Medulla oblongata (tissue), 1 donor: Measurements from ENCODE around the gene FADS3.

Experiments
- DNase-seq: peaks from one replicate; pipeline ENCODE4 v3.0.0-alpha.2; 2015; ENCODE audit errors: extremely low spot score

Gene FADS3

DNA sequence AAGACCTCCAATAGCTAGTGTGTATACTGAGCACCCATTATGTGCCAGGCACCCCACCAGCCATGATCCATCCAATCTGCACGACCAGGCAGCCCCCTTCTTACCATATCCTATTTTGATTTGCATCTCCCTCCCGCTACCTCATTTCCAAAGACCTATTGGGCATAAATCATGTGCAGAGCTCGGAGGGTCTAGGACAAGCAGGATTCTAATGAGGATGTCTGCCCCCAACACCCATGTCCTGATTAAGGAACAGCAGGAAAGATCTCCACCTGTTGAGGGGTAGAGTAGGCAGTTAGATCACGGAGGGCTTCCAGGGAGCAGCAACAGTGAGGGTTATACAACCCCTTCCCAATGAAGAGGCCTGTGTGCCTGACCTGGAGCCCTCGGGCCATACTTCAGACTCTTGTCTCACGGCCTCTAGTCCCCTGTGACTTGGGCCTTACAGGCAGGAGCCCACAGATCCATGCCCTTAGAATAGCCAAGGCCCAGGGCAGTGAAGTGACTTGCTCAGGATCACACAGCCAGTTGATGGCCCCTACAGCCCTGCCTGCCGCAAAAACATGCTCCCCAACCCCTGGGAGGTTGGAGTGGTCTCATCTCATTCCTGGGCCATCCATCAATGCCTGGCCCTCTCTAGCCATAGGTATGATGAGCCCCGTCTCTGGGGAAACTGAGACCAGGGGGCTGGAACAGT lies 22.5 kb upstream of the FADS3 start:
- DNase-seq: no peak

DNA sequence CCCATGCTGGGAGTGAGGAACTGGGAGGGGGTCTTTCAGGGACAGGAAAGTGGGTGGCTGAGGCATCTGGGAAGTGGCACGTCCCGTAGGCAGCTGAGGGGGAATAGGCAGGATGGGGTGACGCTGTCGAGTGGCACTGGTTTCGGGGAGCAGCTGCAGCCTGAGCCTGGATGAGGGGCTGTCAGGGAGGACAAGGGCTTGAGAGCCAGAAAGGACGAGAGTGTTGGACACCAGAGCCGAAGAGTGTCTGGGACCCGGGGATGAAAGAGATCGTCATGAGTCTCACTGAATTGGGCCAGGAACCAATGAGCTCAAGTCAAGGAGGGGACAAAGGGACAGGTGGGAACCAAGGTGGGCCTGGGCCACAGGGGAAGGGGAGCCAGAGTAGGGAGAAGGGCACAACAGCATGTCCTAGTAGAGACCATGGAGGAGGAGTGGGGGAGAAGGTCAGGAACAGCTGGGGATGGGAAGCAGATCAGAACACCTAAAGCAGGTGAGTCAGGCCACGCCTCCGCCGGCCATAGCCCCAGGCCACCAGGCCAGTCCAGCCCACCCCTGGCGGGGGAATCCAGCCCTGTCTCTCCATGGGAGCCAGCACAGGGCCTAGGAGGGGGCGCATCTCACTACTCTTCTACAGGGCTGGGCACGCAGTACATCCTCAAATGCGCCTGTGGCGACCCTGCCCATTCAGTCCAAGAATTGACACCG lies 21.8 kb upstream of the FADS3 start:
- DNase-seq: no peak

- DNase-seq: peak; percentile 77
Observed at GRCh38 chr11:61912530-61912898, 21.2 kb upstream of the FADS3 start.

DNA sequence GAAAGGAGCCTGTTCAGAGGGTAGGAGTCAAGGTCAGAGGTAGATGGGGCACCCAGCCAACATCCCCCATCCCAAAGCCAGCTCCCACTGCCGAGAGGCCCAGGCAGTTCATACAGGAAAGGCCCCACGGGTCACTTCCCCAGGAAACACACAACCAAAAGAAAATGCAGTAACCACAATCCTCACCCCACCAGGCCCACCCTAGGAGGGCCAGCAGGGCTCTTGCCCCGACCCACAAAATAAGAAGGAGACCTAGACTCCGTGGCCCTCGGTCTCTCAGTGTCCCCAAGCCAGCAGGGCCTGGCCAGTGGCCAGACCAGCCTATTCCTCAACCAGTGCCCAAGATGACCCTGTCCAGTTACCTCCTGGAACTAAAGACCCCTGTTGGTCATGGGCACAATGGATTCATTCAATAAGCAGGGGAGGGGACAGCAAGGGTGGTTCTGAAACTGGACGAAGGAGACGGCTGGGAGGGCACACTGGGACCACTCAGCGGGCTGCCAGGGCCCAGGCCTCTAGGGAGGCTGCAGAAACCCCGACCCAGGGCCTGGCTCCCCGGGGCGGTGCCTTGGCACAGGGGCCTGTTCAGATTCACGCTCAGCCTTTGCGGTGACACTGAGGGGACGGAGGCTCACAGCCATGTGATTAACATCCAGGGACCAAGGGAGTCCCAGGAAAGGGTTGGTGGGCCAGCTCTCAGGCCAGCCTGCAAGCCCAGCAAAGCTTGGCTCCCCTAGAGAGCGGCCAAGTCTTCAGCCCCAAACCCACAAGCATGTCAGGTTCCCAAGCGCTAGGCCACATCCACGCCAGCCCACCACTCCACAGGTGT lies 20.6 kb upstream of the FADS3 start:
- DNase-seq: no peak

- no peak for DNase-seq
Observed at GRCh38 chr11:61911128-61911700, 19.9 kb upstream of the FADS3 start.

- DNase-seq: no peak
Observed at GRCh38 chr11:61910187-61911127, 19.1 kb upstream of the FADS3 start.

GRCh38 chr11:61908730-61909316 lies 17.5 kb upstream of the FADS3 start:
- peak; percentile 42 for DNase-seq

DNA sequence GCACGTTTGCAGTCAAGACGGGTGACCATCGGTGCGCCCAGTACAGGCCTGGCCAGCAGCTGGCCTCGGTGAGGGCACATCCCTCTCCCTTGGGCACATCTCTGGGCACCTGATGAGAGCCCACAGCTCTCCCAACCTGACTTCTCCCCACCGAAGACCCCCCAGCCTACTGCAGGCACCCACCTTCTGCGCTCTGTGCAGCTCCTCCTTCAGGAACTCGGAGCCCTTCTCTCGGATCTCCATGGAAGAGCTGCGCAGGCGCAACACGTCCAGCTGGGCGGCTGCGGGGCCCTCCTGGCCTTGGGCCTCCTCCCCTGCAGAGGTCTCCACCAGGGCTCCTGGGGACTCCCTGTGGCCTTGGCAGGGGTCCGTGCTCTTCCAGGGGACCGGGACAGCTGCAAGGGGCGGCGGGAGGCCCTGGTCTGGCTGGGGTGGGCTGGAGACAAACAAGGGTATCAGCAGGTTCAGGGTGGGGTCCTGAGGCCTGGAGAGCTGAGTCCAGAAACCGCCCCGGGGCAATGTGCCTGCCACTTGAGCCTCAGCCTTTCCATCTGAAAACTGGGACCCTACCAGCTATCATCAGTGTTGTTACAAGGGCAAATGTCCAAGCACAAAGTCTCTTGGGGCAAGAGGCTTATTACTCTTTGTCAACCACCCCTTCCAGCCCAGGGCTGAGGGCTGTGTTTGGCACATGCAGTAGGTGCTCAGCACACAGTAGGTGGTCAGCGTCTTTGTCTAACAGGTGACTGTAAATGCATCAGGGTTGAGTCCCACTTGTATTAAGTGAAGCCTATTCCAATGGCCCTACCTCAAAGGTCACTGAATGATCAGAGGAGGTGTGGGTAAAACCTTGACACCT lies 16.8 kb upstream of the FADS3 start:
- no peak for DNase-seq

- DNase-seq: no peak
Observed at GRCh38 chr11:61907282-61907681, 15.9 kb upstream of the FADS3 start.

GRCh38 chr11:61906522-61906909 lies 15.2 kb upstream of the FADS3 start:
- DNase-seq: no peak

DNA sequence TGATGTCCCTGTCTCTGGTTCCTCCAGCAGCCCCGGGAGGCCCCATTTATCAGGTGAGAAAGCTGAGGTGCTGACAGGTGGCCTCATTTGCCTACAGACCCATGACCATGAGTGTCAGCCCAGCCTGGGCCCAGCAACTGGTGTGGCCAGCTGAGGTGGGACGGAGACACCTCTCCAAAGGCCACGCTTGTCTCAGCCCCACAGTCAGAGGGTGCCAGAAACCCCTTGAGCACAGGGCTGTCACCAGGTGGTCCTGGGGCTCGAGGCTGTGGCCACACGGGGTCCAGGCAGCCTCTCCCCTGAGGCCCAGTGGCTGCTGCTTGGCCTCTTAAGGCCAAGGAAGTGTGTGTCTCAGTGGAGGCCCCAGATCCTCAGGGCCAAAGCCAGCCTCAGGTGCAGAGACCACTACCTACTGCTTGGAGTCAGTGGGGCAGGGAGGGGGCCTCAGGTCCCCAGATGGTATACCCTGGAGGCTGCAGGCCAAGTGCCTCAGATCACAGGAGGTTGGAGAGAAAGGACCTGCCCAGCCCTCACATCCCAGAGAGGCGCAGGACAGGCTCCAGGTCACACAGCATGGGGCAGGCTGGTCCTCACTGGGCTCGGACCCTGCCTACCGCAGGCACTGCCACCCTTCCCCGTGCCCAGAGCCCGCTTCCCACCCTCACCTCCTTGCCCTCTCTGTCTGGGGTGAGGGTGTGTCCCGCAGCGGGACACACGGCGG lies 14.6 kb upstream of the FADS3 start:
- DNase-seq: no peak

DNA sequence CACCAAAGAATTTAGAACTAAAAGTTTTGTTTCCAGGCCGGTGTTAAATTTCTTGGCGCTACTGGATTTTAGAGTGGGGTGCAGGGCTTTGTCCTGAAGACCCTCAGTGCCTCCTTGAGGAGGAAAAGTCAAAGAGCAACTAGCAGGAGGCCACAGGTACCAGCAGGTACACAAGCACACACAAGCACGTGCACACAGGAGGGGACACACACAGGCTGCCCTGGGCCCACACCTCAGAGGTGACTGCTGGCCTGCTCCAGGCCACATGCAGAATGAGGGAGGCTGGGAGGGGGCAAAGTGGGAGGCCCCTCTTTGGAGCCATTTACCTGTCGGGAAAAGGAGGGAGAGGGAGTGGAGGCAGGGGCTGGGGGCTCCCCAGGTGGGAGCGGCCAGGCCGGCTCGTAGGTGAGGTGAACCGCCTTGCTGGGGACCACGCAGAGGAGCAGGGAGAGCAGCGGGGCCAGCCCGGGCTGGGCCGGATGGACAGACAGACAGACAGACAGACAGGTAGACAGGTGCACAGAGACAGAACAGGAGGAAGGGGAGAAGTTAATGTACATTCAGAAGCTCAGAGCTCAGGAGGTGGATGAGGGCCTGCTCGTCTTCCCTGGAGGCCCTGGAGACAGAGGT lies 13.8 kb upstream of the FADS3 start:
- no peak for DNase-seq

GRCh38 chr11:61904539-61905048 lies 13.2 kb upstream of the FADS3 start:
- no peak for DNase-seq

- no peak for DNase-seq
Observed at GRCh38 chr11:61903845-61904244, 12.5 kb upstream of the FADS3 start.

GRCh38 chr11:61902313-61902712 lies 11.0 kb upstream of the FADS3 start:
- DNase-seq: no peak

DNA sequence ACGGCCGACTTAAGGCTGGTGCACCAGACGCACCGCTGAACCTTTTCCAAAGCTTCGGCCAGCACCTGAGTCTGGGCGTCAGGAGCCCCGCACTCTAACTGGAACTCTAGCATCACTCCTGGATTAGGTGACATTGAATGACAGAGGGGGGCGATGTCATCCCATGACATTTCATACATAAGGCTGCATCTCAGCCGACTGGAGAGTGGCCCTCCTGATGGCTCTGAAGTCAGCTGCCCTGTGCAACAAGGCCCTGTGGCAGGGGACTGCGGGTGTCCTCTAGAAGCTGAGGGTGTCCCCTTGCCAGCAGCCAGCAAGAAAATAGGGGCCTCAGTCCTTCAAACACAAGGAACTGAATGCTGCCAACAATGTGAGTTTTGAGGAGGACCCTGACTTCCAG lies 10.1 kb upstream of the FADS3 start:
- no peak for DNase-seq

- no peak for DNase-seq
Observed at GRCh38 chr11:61900251-61900650, 8.9 kb upstream of the FADS3 start.

DNA sequence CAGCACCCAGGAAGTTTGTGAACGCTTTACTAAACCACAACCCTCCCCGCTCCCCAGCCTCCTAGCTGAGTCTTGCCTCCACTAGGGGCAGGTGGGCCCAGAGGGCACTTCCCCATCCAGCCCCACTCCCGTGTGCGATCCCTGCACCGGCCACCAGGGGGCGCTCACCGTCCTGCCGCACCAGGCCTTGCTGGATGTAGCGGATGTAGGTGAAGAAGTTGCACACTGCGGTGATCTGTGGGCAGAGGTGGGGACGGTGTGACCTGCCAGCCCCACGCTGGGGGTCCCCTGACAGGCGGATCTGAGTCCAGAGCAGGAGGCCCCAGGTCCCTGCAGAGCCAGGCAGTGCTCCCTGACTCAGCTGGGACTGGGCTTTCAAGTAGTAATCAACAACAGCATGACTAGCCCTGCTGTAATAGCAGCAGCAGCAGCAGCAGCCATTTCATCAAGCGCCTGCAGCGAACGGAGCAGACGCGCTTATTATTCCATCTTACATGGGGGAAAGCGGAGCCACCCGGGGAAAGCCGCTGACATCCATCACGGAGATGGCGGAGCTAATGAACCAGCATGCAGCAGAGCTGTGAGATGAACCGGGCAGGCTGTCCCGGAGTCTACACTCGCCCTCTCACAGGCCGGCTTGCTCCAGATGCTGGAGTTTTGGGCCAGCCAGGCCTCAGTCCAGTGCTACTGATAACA lies 7.9 kb upstream of the FADS3 start:
- peak; percentile 80 for DNase-seq
